HFFc6 (cell line): ENCODE data around the gene DLG4. TPM values are rescaled to one million over a fixed set of nuclear protein-coding genes. Genes with fewer than 3 reads are reported as not detected.

ENCODE experiments used
- DNase-seq: peaks from one replicate; pipeline ENCODE4 v3.0.0-alpha.2; 2018
- H3K27ac Mint-ChIP-seq: 2 replicates; pipeline ENCODE4 v1.8.0; 2020; ENCODE audit warnings: mild to moderate bottlenecking, mixed read lengths
- H3K27me3 Mint-ChIP-seq: 2 replicates; pipeline ENCODE4 v1.8.0; 2021; ENCODE audit warnings: mild to moderate bottlenecking, moderate library complexity, mixed read lengths; ENCODE audit not compliant: insufficient read depth
- H3K36me3 Mint-ChIP-seq: 2 replicates; pipeline ENCODE4 v1.8.0; 2021; ENCODE audit warnings: low read depth, mixed read lengths
- H3K4me1 Mint-ChIP-seq: 2 replicates; pipeline ENCODE4 v1.8.0; 2020; ENCODE audit warnings: low read depth, mixed read lengths
- H3K4me3 Mint-ChIP-seq: 2 replicates; pipeline ENCODE4 v1.8.0; 2020; ENCODE audit warnings: mild to moderate bottlenecking, moderate library complexity, mixed read lengths
- H3K9me3 Mint-ChIP-seq: 2 replicates; pipeline ENCODE4 v1.8.0; 2020; ENCODE audit warnings: mild to moderate bottlenecking, mixed read lengths
- long read RNA-seq: library from polyadenylated mRNA; unstranded; transcript quantifications from one replicate; pipeline ENCODE4 v2.0.0, GENCODE V29; 2019
- total RNA-seq, 6 experiments: library from RNA; stranded (reverse); fragmentation: NEBNext Ultra II Directional; extraction: Animal tissue kit (Norgen Biotek cat#: 25700); gene quantifications; 2 replicates in 1 of 6; 3 replicates in 5 of 6; pipeline ENCODE4 v1.2.3, GENCODE V29; 2021
- TF ChIP-seq, protein P1 (sequence below): fragments of 200-600 bp; sonication (generic); IDR thresholded peaks from 2 replicates; pipeline ENCODE4 v1.5.0; 2021; ENCODE audit warnings: antibody characterized with exemption, mild to moderate bottlenecking

The DLG4 gene
- total RNA-seq = 10 to 100 TPM; 27.8 to 34.3 (median 28.1) TPM
- long read RNA-seq = 0 reads

DNA sequence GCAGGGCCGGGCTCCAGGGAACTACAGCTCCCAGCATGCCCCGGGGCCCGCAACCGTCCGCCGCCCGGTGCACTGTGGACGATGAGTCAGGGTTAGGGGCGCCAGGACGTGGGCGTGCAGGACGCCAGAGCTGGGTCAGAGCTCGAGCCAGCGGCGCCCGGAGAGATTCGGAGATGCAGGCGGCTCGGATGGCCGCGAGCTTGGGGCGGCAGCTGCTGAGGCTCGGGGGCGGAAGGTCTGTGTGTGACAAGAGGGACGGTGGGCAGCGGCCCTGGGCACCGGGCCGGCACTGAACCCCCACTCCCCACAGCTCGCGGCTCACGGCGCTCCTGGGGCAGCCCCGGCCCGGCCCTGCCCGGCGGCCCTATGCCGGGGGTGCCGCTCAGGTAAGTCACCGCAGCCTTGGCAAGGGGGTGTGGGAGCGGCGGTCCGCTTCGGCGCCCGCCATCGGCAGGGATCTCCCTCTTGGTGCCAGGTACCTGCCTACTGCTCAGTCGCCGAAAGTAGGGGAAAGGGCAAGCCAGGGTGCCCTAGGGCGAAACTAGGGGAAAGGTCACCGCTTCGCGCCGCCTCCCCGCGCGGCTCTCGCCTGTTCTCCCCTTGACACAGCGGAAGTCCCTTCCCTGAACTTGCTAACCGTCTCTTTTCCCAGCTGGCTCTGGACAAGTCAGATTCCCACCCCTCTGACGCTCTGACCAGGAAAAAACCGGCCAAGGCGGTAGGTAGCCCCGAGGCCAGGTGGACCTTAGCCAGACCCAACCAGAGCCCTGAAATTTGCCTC, at the start of gene DLG4, which contains the start of gene ACADVL:
Gene DLG4 (minus strand): TSS at position 25 of the 781 bp plus-strand sequence.
Gene ACADVL (plus strand): TSS at position 127 of the 781 bp plus-strand sequence. CDS start 47 bp downstream, at position 174.
- peak; percentile 82 for DNase-seq
- Mint-ChIP-seq H3K9me3 (no peaks in the 10 kb centered on the region), H3K4me1 (peaks cover 74% of the 10 kb centered on the region), H3K4me3 (peak within 1 kb of the TSS; percentile 92), H3K36me3 (peaks cover 25% of the 10 kb centered on the region), H3K27me3 (peaks cover 29% of the 10 kb centered on the region), H3K27ac (peak within 1 kb of the TSS; percentile 92)
- TF ChIP-seq, protein P1, sequence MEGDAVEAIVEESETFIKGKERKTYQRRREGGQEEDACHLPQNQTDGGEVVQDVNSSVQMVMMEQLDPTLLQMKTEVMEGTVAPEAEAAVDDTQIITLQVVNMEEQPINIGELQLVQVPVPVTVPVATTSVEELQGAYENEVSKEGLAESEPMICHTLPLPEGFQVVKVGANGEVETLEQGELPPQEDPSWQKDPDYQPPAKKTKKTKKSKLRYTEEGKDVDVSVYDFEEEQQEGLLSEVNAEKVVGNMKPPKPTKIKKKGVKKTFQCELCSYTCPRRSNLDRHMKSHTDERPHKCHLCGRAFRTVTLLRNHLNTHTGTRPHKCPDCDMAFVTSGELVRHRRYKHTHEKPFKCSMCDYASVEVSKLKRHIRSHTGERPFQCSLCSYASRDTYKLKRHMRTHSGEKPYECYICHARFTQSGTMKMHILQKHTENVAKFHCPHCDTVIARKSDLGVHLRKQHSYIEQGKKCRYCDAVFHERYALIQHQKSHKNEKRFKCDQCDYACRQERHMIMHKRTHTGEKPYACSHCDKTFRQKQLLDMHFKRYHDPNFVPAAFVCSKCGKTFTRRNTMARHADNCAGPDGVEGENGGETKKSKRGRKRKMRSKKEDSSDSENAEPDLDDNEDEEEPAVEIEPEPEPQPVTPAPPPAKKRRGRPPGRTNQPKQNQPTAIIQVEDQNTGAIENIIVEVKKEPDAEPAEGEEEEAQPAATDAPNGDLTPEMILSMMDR = no peak

DNA sequence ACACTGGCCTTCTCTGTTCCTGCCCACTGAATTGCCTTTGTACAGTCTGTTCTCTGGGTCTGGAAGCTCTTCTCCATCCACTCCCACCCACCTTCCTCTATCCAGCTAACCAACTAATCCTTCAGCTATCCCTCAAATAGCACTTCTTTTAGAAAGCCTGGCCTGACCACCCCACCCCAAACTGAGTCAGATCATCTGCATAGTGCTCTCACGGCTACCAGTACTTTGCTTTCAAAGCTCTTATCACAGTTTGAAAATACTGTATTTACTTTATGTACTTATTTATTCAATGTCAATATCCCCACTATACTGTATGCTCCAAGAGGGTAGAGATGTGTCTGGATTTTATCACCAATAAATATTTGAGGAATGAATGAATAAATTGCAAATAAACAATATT, 47.1 kb upstream of the DLG4 start:
- peak overlapping the region; percentile 45; the same call in 1 of the 2 replicates for H3K4me3 Mint-ChIP-seq
- peaks cover 4% of the 10 kb centered on the region for H3K9me3 Mint-ChIP-seq
- peak; percentile 8 for DNase-seq
- H3K4me1 Mint-ChIP-seq = peaks cover 38% of the 10 kb centered on the region
- H3K27me3 Mint-ChIP-seq = peaks cover 12% of the 10 kb centered on the region
- peaks cover 5% of the 10 kb centered on the region for H3K36me3 Mint-ChIP-seq
- TF ChIP-seq, protein P1 = no peak
- peak overlapping the region; percentile 86 for H3K27ac Mint-ChIP-seq

DNA sequence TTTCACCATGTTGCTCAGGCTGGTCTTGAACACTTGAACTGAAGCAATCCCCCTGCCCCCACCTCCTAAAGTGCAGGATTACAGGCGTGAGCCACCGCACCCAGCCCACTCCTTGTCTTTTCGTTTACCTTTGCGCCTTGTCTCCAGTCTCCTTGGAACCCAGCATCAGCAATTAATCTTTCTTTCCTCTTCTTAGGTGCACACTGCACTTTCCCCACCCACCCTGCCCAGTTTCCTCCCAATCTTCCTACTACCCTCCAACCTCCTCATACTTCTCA, 44.1 kb upstream of the DLG4 start:
- peaks cover 10% of the 10 kb centered on the region for H3K27me3 Mint-ChIP-seq
- TF ChIP-seq, protein P1 = no peak
- DNase-seq = no peak
- H3K36me3 Mint-ChIP-seq = peaks cover 5% of the 10 kb centered on the region
- peaks cover 4% of the 10 kb centered on the region for H3K9me3 Mint-ChIP-seq
- H3K4me1 Mint-ChIP-seq = peaks cover 32% of the 10 kb centered on the region
- peak overlapping the region; percentile 78; the same call in 1 of the 2 replicates for H3K4me3 Mint-ChIP-seq
- no peak overlapping the region for H3K27ac Mint-ChIP-seq

DNA sequence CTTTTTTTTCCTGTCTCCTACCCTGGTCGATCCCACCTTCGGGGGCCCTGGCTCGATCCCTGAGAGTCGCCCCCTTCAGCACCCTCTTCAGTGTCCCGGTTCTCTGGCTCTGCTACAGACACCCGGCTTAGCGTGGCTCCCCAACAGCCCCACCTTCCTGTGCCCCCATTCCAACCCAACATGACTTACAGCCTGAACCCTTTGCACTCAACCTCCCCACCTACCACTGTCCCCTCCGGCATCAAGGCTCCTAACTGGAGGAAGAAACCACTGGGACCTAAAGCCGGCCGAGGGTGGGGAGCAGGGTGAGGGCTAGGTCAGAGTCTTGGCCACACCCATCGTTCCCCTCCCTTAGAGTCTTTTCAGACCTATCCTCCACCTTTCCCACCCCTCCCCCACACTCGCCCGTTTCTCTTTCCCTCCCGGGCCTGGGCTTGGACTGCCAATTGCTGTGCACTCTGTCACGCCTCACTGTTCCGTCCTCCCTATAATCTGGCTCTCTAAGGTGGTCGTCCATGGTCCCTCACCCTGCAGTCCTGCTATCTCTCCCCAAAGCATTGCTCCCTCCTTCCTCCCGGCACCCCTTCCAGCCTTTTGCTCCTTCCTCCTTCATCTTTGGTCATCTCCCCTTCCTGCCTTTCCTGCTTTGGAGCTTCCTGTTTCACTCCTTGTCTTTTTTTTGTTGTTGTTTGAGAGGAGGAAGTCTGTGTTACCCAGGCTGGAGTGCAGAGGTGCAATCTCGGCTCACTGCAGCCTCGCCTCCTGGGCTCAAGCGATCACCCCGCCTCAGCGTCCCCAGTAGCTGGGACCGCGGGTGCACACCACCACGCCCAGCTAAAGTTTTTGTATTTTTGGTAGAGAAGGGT, 43.5 kb upstream of the DLG4 start:
- Mint-ChIP-seq H3K4me3 (peak overlapping the region; percentile 78), H3K27me3 (peaks cover 10% of the 10 kb centered on the region), H3K36me3 (peaks cover 5% of the 10 kb centered on the region), H3K4me1 (peaks cover 32% of the 10 kb centered on the region), H3K9me3 (peaks cover 4% of the 10 kb centered on the region), H3K27ac (peak overlapping the region; percentile 30)
- TF ChIP-seq, protein P1 = no peak
- no peak for DNase-seq

DNA sequence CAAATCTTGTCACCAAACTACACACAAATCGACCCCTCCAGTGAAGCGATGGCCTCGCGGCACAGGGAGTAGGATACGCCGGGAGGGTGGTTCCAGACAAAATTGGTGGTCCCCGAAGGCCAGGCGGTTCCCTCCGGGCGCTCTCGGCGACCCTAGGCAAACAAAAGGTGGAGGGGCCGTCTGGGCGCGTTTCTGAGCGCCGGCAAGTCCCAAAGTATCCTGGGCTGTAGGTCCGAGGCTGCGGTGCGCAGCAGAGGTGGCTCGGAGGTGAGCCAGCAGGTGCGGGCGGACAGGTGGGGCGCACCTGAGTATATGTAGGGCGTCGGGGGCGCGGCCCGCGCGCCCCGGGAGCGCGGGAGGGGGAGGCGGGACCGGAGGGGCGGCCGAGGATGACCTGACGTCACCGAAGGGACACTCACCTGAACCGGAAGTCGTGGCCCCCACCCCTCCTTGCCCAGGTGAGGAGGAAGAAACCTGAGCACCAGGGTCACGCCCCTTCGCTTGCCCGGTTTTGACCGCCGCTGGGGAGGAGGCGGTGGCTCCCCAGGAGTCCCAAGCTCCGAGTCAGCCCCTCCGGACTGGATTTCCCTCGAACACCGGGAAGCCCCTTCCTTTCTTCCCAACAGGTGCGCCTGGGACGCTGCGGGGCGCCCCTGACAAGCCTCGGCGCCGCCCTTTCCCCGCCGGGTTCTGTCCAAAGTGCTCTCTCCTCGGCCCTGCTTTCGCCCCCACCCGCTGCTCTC, 42.7 kb upstream of the DLG4 start, which contains the start of gene CLDN7:
Gene CLDN7 (minus strand): TSS at position 287 of the 743 bp plus-strand sequence. CDS start 435 bp downstream, outside the sequence.
- Mint-ChIP-seq H3K9me3 (peaks cover 4% of the 10 kb centered on the region), H3K36me3 (peaks cover 5% of the 10 kb centered on the region), H3K4me3 (peak within 1 kb of the TSS; percentile 78), H3K4me1 (peaks cover 32% of the 10 kb centered on the region), H3K27me3 (peaks cover 10% of the 10 kb centered on the region), H3K27ac (peak within 1 kb of the TSS; percentile 30)
- no peak for DNase-seq
- TF ChIP-seq, protein P1 = no peak
